AG10803 (cell line): ENCODE results near the gene TMEM18.
"Not testable (repeated sequence)": the region's sequence is repeated elsewhere in the genome, so short reads cannot be mapped to it uniquely, and the experiment has no call there.

Experiments used
- DNase-seq: peaks from one replicate; pipeline ENCODE4 v3.0.0; 2010; ENCODE audit warnings: low read depth
- H3K4me3 ChIP-seq: 2 replicates; pipeline ENCODE4 v1.5.1; 2011; ENCODE audit warnings: mild to moderate bottlenecking, low read length, control low read depth
- CTCF ChIP-seq: conservative IDR thresholded peaks from 2 replicates; pipeline ENCODE4 v1.5.1; 2011; ENCODE audit warnings: mild to moderate bottlenecking, low read length, control low read depth, inconsistent platforms

TMEM18 gene

GRCh38 chr2:708667-709066 is 31.5 kb upstream of the TMEM18 start:
- TF ChIP-seq CTCF = no peak
- DNase-seq = no peak
- no peak overlapping the region for H3K4me3 ChIP-seq

GRCh38 chr2:705971-706511 is 28.8 kb upstream of the TMEM18 start:
- no peak for DNase-seq
- TF ChIP-seq CTCF = no peak

GRCh38 chr2:702765-703164 is 25.6 kb upstream of the TMEM18 start:
- not testable (repeated sequence) for DNase-seq, H3K4me3 ChIP-seq

More at GRCh38 chr2:705971-706511, 28.8 kb upstream of the TMEM18 start:
- H3K4me3 ChIP-seq = no peak overlapping the region

- TF ChIP-seq CTCF = no peak
- no peak overlapping the region for H3K4me3 ChIP-seq
- DNase-seq = no peak
Observed at GRCh38 chr2:696999-697627, 19.9 kb upstream of the TMEM18 start.

- H3K4me3 ChIP-seq = no peak overlapping the region
- TF ChIP-seq CTCF = no peak
Observed at GRCh38 chr2:696463-696862, 19.3 kb upstream of the TMEM18 start.

GRCh38 chr2:694906-695510 is 17.8 kb upstream of the TMEM18 start:
- no peak for DNase-seq

More at GRCh38 chr2:696463-696862, 19.3 kb upstream of the TMEM18 start:
- no peak for DNase-seq

GRCh38 chr2:694174-694573 is 17.0 kb upstream of the TMEM18 start:
- H3K4me3 ChIP-seq = no peak overlapping the region
- no peak for DNase-seq
- no peak for TF ChIP-seq CTCF

More at GRCh38 chr2:694906-695510, 17.8 kb upstream of the TMEM18 start:
- no peak for TF ChIP-seq CTCF
- no peak overlapping the region for H3K4me3 ChIP-seq
